Subcutaneous abdominal adipose tissue (tissue), 5 donors: Measurements from ENCODE around the gene TMEM245.

Experiments
- H3K27ac ChIP-seq: one replicate; pipeline ENCODE4 v1.7.0; 2013; ENCODE audit warnings: low read depth, mild to moderate bottlenecking, inconsistent platforms, low read length, moderate library complexity
- H3K27me3 ChIP-seq, 5 donors: one replicate each; pipeline ENCODE4 v1.7.0; 2013; ENCODE audit warnings: low read length in 5 of 5, inconsistent platforms in 1 of 5; ENCODE audit not compliant: control insufficient read depth in 5 of 5, insufficient read depth in 4 of 5
- H3K36me3 ChIP-seq, 5 donors: one replicate each; pipeline ENCODE4 v1.7.0; 2013; ENCODE audit warnings: low read length in 5 of 5; ENCODE audit not compliant: control insufficient read depth in 5 of 5, insufficient read depth in 5 of 5
- H3K4me1 ChIP-seq, 5 donors: one replicate each; pipeline ENCODE4 v1.7.0; 2013; ENCODE audit warnings: low read length in 5 of 5, mild to moderate bottlenecking in 3 of 5, moderate library complexity in 1 of 5; ENCODE audit not compliant: control insufficient read depth in 5 of 5, insufficient read depth in 5 of 5
- H3K4me3 ChIP-seq, 5 donors: one replicate each; pipeline ENCODE4 v1.7.0; 2013; ENCODE audit warnings: low read length in 5 of 5, low read depth in 1 of 5
- H3K9ac ChIP-seq, 5 donors: one replicate each; pipeline ENCODE4 v1.7.0; 2013; ENCODE audit warnings: low read length in 5 of 5, mild to moderate bottlenecking in 4 of 5, moderate library complexity in 3 of 5
- H3K9me3 ChIP-seq, 5 donors: one replicate each; pipeline ENCODE4 v1.7.0; 2013; ENCODE audit warnings: low read length in 5 of 5; ENCODE audit not compliant: control insufficient read depth in 5 of 5
- donor health status: healthy.
- donor health status: healthy.
- donor health status: healthy.
- donor health status: healthy.
- donor health status: healthy.

The TMEM245 gene

GRCh38 chr9:109120204-109120789 lies 550 bp upstream of the TMEM245 start:
- H3K4me3 ChIP-seq: peak overlapping the region in 1 of 5 donors; percentile 13

GRCh38 chr9:109118808-109119438 lies 824 bp downstream of the TMEM245 start:
- no peaks in the 10 kb centered on the region for H3K36me3 ChIP-seq
- peak overlapping the region; percentile 86 to 89 (median 86) for H3K4me3 ChIP-seq
- no peaks in the 10 kb centered on the region for H3K9me3 ChIP-seq
- H3K27ac ChIP-seq: peak overlapping the region; percentile 80
- no peaks in the 10 kb centered on the region for H3K27me3 ChIP-seq
- peaks cover 6 to 53% (median 52%) of the 10 kb centered on the region in 5 donors for H3K4me1 ChIP-seq
- peak overlapping the region; percentile 72 to 89 (median 87) for H3K9ac ChIP-seq

More at GRCh38 chr9:109120204-109120789, 550 bp upstream of the TMEM245 start:
- H3K9me3 ChIP-seq: no peaks in the 10 kb centered on the region
- H3K27ac ChIP-seq: no peak overlapping the region
- H3K36me3 ChIP-seq: no peaks in the 10 kb centered on the region
- H3K9ac ChIP-seq: no peak overlapping the region
- H3K27me3 ChIP-seq: no peaks in the 10 kb centered on the region
- peaks cover 3 to 44% (median 40%) of the 10 kb centered on the region in 5 donors for H3K4me1 ChIP-seq

- no peaks in the 10 kb centered on the region for H3K27me3 ChIP-seq
- H3K4me3 ChIP-seq: peak overlapping the region; percentile 86 to 89 (median 86)
- no peaks in the 10 kb centered on the region for H3K9me3 ChIP-seq
- peak overlapping the region; percentile 72 to 89 (median 87) for H3K9ac ChIP-seq
- H3K36me3 ChIP-seq: no peaks in the 10 kb centered on the region
- H3K27ac ChIP-seq: peak overlapping the region; percentile 80
- peaks cover 6 to 59% (median 56%) of the 10 kb centered on the region in 5 donors for H3K4me1 ChIP-seq
These were observed 1.6 kb downstream of the TMEM245 start for GRCh38 chr9:109117856-109118807.

GRCh38 chr9:109115931-109116526 lies 3.7 kb downstream of the TMEM245 start:
- H3K9me3 ChIP-seq: no peaks in the 10 kb centered on the region
- no peaks in the 10 kb centered on the region for H3K27me3 ChIP-seq
- H3K9ac ChIP-seq: peak overlapping the region in 4 of 5 donors; percentile 35 to 39 (median 38)
- no peaks in the 10 kb centered on the region for H3K36me3 ChIP-seq
- H3K4me1 ChIP-seq: peaks cover 6 to 61% (median 61%) of the 10 kb centered on the region in 5 donors
- H3K4me3 ChIP-seq: peak overlapping the region in 1 of 5 donors; percentile 9
- H3K27ac ChIP-seq: peak overlapping the region; percentile 8

GRCh38 chr9:109114670-109115069 lies 5.1 kb downstream of the TMEM245 start:
- no peaks in the 10 kb centered on the region for H3K9me3 ChIP-seq
- H3K9ac ChIP-seq: no peak overlapping the region
- H3K27ac ChIP-seq: no peak overlapping the region
- H3K4me3 ChIP-seq: no peak overlapping the region
- H3K36me3 ChIP-seq: no peaks in the 10 kb centered on the region
- H3K4me1 ChIP-seq: peaks cover 6 to 72% (median 65%) of the 10 kb centered on the region in 5 donors
- H3K27me3 ChIP-seq: no peaks in the 10 kb centered on the region

- Histone ChIP-seq H3K27me3 (no peaks in the 10 kb centered on the region), H3K36me3 (no peaks in the 10 kb centered on the region), H3K9me3 (no peaks in the 10 kb centered on the region), H3K27ac (peak overlapping the region; percentile 50), H3K9ac (no peak overlapping the region), H3K4me1 (peaks cover 6 to 74% (median 66%) of the 10 kb centered on the region in 5 donors), H3K4me3 (no peak overlapping the region)
These were observed 5.7 kb downstream of the TMEM245 start for GRCh38 chr9:109113892-109114609.

- Histone ChIP-seq H3K36me3 (no peaks in the 10 kb centered on the region), H3K4me1 (peaks cover 4 to 74% (median 65%) of the 10 kb centered on the region in 5 donors), H3K27ac (peak overlapping the region; percentile 50), H3K9ac (no peak overlapping the region), H3K27me3 (no peaks in the 10 kb centered on the region), H3K9me3 (no peaks in the 10 kb centered on the region), H3K4me3 (no peak overlapping the region)
These were observed 6.5 kb downstream of the TMEM245 start for GRCh38 chr9:109113254-109113653.

GRCh38 chr9:109110329-109111021 lies 9.3 kb downstream of the TMEM245 start:
- Histone ChIP-seq H3K9me3 (no peaks in the 10 kb centered on the region), H3K4me1 (peaks cover 6 to 51% (median 41%) of the 10 kb centered on the region in 5 donors), H3K4me3 (peak overlapping the region in 3 of 5 donors; percentile 1 to 29 (median 19)), H3K27ac (peak overlapping the region; percentile 59), H3K36me3 (peaks cover 0 to 4% (median 2%) of the 10 kb centered on the region in 5 donors), H3K27me3 (no peaks in the 10 kb centered on the region), H3K9ac (peak overlapping the region in 4 of 5 donors; percentile 40 to 53 (median 42))

- Histone ChIP-seq H3K27me3 (no peaks in the 10 kb centered on the region), H3K4me1 (peaks cover 6 to 51% (median 40%) of the 10 kb centered on the region in 5 donors), H3K27ac (peak overlapping the region; percentile 59), H3K4me3 (no peak overlapping the region), H3K36me3 (peaks cover 0 to 9% (median 3%) of the 10 kb centered on the region in 5 donors), H3K9ac (peak overlapping the region in 2 of 5 donors; percentile 20 to 41), H3K9me3 (no peaks in the 10 kb centered on the region)
These were observed 9.8 kb downstream of the TMEM245 start for GRCh38 chr9:109109967-109110328.
